Mucosa of stomach (tissue), 1 donor: ENCODE data around the gene RAB14.

Experiments used
- H3K27me3 ChIP-seq: one replicate; pipeline ENCODE4 v1.7.0; 2013; ENCODE audit warnings: mild to moderate bottlenecking, low read length; ENCODE audit not compliant: control insufficient read depth, insufficient read depth
- H3K36me3 ChIP-seq: one replicate; pipeline ENCODE4 v1.7.0; 2013; ENCODE audit warnings: low read length; ENCODE audit not compliant: control insufficient read depth, insufficient read depth
- H3K4me1 ChIP-seq: one replicate; pipeline ENCODE4 v1.7.0; 2013; ENCODE audit warnings: mild to moderate bottlenecking, low read length; ENCODE audit not compliant: control insufficient read depth, insufficient read depth
- H3K4me3 ChIP-seq: one replicate; pipeline ENCODE4 v1.7.0; 2013; ENCODE audit warnings: low read length
- H3K9ac ChIP-seq: one replicate; pipeline ENCODE4 v1.7.0; 2013; ENCODE audit warnings: mild to moderate bottlenecking, low read length, moderate library complexity
- H3K9me3 ChIP-seq: one replicate; pipeline ENCODE4 v1.7.0; 2013; ENCODE audit warnings: mild to moderate bottlenecking, low read length, moderate library complexity; ENCODE audit not compliant: control insufficient read depth
- donor health status: Pancreatic carcinoma.

The RAB14 gene

DNA sequence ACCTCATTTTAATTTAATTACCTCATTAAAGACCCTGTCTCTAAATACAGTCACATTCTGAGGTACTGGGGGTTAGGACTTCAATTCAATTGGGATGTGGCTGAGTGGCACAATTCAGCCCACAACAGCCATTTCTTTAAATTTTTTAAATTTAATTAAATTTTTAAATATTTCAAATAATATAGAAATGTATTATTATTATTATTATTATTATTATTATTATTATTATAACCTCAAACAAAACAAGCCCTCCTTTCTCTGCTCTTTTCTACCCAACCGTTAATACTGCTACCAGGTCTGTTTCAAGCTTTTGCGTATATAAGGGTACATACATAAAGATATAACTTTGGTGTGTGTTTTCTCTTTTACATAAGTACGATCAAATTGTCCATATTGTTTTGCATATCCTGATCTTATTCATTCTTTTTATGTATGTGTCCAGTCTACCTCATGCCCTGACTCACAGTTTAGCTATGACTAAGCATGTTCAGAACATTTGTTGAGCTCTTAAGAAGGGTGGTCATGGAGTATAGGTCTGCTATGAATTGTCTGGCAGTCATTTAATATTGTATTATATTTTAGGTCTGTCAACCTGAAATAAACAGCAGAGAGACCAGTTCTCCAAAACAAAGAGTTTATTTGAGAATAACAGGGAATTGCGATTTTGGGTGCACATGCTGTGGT, 16.1 kb upstream of the RAB14 start:
- Histone ChIP-seq H3K27me3 (no peaks in the 10 kb centered on the region), H3K9ac (no peak overlapping the region), H3K4me1 (peaks cover 10% of the 10 kb centered on the region), H3K36me3 (no peaks in the 10 kb centered on the region), H3K9me3 (no peaks in the 10 kb centered on the region), H3K4me3 (no peak overlapping the region)

DNA sequence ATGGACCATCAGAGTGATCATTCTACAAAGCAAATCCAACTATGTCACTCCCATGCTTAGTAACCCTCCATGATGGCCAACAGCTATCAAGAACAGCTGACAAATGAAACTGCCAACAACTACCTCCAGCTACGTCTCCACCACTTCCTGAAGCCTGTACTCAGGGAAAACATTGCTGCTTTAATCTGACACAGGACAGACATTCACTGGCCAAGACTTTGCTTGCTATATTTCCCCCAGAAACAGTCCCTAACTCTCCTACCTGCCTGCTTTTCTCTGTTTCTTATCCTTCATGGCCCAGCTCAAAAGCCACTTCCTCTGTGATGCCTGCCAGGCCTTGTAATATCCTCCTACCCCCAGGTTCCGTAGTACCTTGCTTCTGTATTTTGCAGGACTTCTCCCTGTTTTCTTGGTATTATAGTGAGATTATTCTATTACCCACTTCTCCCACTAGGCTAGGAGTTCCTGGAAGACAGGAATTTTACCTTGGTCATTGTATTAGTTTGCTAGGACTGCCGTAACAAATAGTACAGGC, 14.7 kb upstream of the RAB14 start:
- Histone ChIP-seq H3K36me3 (no peaks in the 10 kb centered on the region), H3K9ac (no peak overlapping the region), H3K4me1 (peaks cover 11% of the 10 kb centered on the region), H3K4me3 (no peak overlapping the region), H3K27me3 (no peaks in the 10 kb centered on the region), H3K9me3 (no peaks in the 10 kb centered on the region)

DNA sequence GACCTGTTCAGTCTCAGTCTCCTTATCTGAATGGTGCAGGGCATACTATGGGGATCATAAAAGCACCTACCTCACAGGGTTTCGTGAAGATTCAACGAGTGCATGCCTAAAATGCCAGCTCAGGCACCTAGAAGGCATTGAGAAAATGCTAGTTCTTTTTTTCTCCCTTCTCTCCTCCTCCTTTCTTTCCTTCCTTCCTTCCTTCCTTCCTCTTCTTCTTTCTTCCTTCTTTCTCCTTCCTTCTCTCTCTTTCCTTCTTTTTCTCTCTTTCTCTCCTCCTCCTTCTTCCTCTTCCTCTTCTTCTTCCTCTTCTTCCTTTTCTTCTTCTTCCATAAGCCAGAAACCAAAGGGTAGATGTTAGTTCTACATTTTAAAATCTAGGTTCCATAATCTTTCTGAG, 12.3 kb upstream of the RAB14 start:
- Histone ChIP-seq H3K4me3 (no peak overlapping the region), H3K27me3 (no peaks in the 10 kb centered on the region), H3K4me1 (peaks cover 11% of the 10 kb centered on the region), H3K9me3 (no peaks in the 10 kb centered on the region), H3K9ac (no peak overlapping the region), H3K36me3 (no peaks in the 10 kb centered on the region)

DNA sequence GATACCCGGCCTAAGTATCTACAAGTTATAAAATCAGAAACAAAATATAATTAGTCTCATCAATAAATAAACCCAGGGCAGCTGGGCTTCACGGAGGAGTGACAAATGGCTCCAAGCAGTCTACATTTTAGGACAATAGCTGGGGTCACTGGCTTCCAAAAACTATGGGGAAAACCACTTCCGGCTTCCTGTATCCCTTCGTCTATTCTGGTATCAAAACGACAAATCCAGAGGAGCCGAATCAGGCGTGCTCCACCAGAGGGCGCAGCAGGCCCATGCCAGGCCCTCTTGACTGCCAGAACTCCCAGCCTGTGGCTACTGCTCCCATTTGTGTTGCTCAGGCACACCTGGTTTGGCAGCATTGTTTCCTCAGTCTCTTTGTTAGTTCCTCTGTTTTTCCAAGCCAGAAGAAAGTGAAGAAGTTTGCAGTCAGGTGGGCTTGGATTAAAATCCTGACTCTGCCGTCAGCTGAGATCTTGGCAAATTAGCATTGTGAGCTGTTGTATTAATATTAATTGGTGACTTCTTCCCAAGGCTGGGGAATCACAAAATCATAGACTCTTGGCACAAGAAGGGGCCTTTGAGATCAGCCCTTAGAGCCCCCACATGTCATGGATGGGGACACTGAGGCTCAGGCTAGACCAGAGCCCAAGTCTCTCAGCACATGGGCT, 11.6 kb upstream of the RAB14 start:
- H3K9ac ChIP-seq: peak overlapping the region; percentile 31

DNA sequence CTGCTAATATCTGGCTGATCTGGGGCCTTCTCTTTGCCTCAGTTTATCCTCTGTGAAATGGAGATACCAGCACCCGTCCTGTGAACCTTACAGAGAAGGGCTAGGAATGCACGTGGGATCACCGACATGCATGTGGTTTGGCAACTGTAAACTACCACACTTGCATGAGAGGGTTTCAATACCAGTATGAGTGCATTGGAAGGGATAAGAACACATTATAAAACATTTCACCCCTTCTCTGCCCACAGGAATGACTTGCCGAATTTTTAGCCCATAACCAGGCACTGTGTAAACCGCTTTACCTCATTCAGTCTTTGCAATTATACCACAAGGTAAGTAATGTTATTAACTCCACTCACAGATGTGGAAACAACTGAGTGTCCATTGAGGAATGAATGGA, 8.9 kb upstream of the RAB14 start:
- H3K9me3 ChIP-seq: no peaks in the 10 kb centered on the region
- H3K36me3 ChIP-seq: no peaks in the 10 kb centered on the region
- H3K4me3 ChIP-seq: no peak overlapping the region
- no peak overlapping the region for H3K9ac ChIP-seq
- peaks cover 11% of the 10 kb centered on the region for H3K4me1 ChIP-seq
- H3K27me3 ChIP-seq: no peaks in the 10 kb centered on the region

More for the DNA sequence above, 11.6 kb upstream of the RAB14 start:
- no peaks in the 10 kb centered on the region for H3K27me3 ChIP-seq
- no peaks in the 10 kb centered on the region for H3K36me3 ChIP-seq
- no peaks in the 10 kb centered on the region for H3K9me3 ChIP-seq
- H3K4me1 ChIP-seq: peaks cover 11% of the 10 kb centered on the region
- H3K4me3 ChIP-seq: no peak overlapping the region

DNA sequence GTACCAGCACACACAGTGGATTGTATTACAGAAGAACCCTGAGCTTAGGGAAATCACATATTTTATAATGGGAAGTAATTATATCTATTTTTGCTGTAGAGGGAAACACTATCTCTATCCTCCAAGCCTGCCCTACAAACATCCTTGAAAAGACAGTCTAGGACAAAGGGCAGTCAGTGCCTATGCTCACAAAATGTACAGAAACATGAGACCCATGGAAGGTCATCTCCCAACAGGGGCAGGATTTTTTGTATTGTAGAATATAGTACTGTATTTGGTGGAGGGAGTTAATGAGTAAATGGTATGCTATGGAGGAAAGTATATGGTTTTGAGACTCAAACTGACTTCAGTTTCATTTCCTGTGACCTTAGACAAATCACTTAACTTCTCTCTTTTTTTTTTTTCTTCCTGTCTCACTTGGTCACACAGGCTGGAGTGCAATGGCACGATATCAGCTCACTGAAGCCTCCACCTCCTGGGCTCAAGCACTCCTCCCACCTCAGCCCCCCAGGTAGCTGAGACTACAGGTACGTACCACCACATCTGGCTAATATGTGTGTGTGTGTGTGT, 5.8 kb upstream of the RAB14 start:
- Histone ChIP-seq H3K4me1 (no peaks in the 10 kb centered on the region), H3K27me3 (no peaks in the 10 kb centered on the region), H3K9ac (no peak overlapping the region), H3K9me3 (no peaks in the 10 kb centered on the region), H3K4me3 (no peak overlapping the region), H3K36me3 (no peaks in the 10 kb centered on the region)

DNA sequence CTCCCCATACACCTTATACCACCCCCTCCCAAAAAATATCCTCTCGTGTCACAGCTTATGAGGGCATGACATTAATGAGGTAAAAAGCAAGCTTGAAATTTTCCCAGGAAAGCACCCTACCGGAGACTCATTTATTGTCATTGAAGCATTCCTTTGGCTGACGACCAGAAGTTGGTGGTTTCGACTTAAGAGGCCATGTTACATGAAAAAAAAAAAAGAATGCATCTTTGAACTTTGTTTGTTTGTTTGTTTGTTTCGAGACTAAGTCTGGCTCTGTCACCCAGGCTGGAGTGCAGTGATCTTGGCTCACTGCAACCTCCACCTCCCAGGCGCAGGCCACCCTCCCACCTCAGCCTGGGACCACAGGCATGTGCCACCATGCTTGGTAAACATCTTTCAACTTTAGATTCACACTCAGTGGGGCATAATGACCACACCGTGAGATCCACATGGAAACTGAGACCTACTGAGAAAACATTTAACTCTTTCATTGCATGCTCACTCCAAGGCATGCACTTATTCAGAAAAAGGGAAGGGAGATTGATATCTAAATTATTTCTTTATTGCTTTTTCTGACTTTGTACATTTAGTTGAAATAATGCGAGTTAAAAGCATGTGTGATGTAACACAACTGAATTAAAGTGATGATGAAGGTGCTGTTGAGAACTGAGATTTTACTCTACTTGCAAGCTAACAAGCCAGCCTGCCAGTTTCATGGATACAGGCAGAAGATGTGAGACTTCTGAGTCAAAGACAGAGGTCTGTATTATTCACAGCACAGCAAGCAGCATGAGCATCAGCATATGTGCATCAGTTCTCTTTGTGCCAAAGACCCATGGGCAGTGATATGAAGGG, 5.1 kb upstream of the RAB14 start:
- H3K36me3 ChIP-seq: no peaks in the 10 kb centered on the region
- H3K9ac ChIP-seq: no peak overlapping the region
- no peak overlapping the region for H3K4me3 ChIP-seq
- H3K4me1 ChIP-seq: peaks cover 4% of the 10 kb centered on the region
- no peaks in the 10 kb centered on the region for H3K27me3 ChIP-seq
- no peaks in the 10 kb centered on the region for H3K9me3 ChIP-seq

DNA sequence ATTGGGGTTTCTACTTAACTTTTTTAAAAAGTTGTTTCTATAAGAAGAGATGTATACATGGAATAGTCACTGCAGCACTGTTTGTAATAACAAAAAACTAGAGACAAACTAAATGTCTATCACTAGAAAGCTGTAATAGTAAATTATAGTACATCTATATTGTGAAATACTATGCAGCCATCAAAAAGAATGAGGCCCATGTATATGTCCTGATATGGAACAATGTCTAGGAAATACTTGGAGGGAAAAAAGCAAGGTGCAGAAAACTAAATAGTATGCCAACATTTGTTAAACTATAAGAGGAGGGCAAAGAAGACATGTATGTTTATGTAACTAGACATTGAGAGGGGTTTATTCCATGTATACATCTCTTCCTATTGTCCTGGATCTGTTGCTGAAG, 2.9 kb upstream of the RAB14 start:
- Histone ChIP-seq H3K36me3 (no peaks in the 10 kb centered on the region), H3K4me1 (peaks cover 12% of the 10 kb centered on the region), H3K9me3 (no peaks in the 10 kb centered on the region), H3K27me3 (no peaks in the 10 kb centered on the region), H3K4me3 (no peak overlapping the region), H3K9ac (no peak overlapping the region)

DNA sequence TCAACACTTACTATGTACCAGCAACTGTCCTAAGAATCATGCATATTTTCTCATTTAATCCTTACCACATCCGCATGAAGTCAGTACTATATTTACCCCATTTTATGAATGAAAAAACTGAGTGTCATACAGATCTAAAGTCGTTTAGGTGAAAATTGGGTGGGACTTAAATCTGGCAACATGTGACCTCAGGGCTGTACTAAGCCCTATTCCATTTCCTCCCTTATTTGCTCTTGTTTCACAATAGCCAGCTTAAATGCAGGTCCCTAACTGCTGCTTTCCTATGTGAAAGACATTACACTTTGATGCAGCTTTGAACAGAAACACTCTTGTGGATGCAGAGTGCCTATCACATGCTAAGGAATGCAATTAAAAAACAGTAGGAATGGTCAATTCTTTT, 2.5 kb upstream of the RAB14 start:
- H3K9me3 ChIP-seq: no peaks in the 10 kb centered on the region
- no peak overlapping the region for H3K9ac ChIP-seq
- H3K27me3 ChIP-seq: no peaks in the 10 kb centered on the region
- H3K4me3 ChIP-seq: no peak overlapping the region
- no peaks in the 10 kb centered on the region for H3K36me3 ChIP-seq
- peaks cover 14% of the 10 kb centered on the region for H3K4me1 ChIP-seq

DNA sequence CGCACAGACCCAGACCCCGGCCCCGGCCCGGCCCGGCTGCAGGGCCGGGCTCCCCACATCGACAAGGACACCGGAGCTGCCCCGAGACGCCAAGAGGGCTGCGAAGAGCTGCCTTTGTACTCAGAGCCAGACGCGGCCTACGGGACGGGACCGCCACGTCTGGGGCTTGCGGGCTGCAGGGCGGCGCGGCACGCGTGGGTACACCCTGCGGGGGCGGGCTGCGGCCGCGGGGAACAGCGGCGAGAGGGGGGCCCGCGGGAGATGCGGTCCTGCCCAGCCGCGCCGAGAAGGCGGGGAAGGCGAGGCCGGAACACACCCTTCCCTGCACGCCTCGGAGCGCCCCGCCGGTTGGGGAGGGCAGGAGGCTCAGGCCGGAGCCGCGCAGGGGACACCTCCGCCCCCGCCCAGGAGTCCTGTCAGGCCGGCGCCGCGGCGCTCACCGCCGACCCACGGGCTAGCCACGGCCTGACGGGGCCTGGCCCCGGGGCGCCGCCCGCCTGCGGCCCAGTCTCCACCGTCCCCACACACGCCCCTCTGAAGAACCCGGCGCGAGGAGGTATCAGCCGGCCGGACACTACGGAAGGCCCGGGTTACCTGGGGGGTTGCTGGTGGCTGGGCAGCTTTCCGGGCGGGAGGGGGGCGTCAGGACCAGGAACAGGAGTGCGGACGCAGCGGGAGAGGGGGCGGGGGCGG, 478 bp downstream of the RAB14 start:
- Histone ChIP-seq H3K36me3 (no peaks in the 10 kb centered on the region), H3K9me3 (no peaks in the 10 kb centered on the region), H3K27me3 (no peaks in the 10 kb centered on the region), H3K4me3 (peak overlapping the region; percentile 73), H3K4me1 (peaks cover 17% of the 10 kb centered on the region), H3K9ac (peak overlapping the region; percentile 93)

DNA sequence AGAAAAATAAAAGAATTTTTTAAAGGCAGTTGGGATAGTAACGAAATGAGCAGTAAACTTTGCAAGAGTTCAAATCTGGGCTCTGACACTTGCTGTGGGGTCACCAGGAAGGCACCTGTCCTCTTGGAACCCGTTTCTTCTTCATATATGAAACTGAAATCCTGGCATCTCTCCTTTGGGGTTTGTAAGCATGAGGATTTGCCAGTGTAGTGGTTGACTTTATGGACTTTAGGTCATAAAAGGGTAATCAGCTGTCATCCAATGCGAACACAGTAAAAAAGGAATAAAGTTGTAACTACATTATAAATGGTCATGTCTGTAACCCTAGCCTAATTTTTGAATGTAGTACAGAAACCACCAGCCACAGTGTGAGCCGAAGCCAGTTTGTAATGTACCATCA, 1.3 kb downstream of the RAB14 start:
- peak overlapping the region; percentile 73 for H3K4me3 ChIP-seq
- peak overlapping the region; percentile 93 for H3K9ac ChIP-seq
- H3K9me3 ChIP-seq: no peaks in the 10 kb centered on the region
- H3K36me3 ChIP-seq: no peaks in the 10 kb centered on the region
- H3K4me1 ChIP-seq: peaks cover 24% of the 10 kb centered on the region
- H3K27me3 ChIP-seq: no peaks in the 10 kb centered on the region
